ENCODE data around the gene LENEP.

LENEP gene

DNA sequence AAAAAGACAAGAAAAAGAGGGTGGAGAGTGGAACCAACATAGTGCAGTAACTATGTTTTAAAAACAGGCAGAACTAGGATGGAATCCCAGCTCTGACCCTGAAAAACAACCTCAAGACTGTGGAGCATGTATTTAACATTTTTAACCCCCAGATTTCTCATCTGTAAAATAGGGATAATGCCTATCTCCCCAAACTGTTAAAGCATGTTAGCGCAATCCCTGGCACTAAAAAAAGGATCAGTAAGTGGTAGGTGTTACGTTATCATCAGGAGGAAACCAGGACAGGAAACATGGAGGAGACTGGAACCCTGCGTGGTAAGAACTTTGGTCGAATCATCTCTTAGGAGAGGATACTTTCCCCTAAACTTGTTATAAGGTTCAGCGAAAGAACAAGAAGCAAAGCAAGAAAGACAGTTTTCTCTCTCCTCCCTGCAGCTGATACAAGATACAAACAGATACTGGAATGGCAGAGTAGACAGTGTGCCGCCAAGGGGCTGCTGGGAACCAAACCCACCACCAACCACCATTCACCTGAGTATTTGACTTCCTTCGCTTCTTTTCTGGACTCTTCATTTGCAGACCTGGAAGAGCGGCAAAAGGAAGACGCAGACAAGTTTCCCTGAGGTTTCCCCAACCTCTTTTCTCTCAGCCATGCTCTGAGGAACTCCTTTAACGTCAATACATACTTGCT lies 32.8 kb upstream of the LENEP start:
- no peak for DNase-seq (ENCODE audit: low spot score)

DNA sequence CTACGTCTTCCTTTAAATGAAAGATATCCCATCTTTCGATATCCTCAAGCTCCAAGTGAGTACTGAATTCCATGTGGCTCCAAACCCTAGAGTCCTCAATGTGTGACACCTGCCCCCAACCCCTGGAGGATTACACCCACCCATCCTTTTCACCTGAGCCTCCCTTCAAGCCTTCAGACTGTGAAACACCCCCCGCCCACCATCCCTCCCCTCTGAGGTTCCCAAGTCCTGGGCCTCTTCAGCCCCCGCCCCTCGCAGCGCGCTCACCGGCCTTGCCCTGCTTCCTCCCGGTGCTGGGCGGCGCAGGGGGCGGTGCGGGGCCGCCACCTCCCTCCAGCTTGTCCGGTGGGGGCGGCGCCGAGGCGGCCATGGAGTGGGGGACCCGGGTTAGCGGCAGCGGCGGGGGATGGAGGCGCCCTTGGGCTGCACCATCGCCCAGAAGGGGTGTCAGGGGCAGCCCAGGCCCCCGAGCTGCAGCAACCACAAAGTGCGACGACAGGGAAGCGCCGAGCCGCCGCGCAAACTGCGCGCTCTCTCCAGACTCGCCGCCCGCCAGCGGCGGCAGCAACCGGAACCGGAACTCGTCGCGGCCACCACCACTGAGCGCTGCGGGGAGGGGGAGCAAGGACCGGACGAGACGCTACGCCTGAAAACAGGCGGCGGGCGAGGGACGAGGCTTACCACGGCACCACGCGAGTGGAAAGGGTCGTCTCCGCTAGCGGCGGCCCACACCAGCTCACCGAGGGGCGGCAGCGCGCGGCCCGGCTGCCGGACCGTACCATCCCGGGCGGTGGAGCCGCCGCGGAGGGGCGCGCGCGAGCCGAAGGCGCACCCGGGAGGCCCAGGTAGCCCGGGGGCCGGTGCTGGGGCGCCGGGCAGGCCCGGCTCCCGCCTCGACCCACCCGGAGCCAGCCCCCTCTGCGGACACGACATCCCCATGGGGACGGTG lies 31.9 kb upstream of the LENEP start, which contains the start of gene PYGO2:
Gene PYGO2 (minus strand): TSS at position 576 of the 949 bp plus-strand sequence. CDS start 206 bp downstream, at position 370.
- DNase-seq (ENCODE audit: low spot score), result peak; percentile 79

DNA sequence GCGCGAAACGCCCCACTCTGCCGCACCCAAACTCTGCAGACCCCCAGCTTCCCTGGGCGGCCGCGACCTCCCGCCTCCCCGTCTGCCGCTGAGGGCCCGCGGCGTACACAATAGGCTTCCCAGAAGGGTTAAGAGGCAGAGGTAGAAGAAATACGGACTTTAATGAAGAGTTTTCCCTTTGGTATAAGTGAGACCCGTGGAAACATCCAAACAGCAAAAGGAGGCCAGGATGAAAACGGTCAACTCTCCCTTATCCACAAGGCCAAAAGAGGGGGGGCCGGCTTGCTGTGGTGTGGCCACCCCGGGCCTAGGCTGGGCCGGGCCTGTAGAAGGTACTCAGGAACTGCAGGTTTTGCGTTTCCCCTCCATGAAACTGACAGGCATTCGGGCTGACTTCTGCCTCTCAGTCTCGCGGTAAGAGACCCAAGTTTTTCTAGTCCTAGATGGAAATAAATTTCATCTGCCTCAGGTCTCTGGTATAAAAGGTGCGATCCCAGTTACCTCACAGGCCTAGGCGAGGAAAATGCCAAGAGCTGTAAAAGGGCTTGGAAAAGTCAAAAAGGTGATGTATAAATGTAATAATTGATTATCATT lies 31.1 kb upstream of the LENEP start:
- DNase-seq (ENCODE audit: low spot score), result peak; percentile 37

DNA sequence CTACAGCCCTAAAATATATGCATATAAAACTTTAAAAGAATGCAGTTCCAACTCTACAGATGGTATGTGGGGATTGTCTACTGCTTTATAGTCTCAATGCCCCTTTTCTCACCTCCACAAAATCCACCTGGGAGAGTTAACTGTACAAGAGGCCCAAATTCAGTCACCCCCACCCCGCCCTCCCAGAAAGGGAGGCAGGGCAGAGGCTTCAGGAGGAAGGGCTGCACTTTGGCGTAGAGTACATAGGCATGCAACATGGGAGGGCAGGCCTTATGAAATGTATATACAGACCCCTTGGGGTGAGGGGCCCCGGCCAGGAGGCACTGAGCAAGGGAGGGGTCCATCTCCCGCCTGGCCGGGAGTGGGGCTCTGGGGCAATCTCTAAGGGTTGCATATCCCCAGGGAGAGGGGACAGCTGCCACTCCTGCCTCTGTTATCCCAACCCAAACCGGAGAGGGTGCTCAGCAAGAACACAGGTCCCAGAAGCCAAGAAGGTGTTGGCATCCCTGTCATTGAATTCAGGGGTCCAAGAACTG lies 30.5 kb upstream of the LENEP start:
- DNase-seq (ENCODE audit: low spot score), result no peak

DNA sequence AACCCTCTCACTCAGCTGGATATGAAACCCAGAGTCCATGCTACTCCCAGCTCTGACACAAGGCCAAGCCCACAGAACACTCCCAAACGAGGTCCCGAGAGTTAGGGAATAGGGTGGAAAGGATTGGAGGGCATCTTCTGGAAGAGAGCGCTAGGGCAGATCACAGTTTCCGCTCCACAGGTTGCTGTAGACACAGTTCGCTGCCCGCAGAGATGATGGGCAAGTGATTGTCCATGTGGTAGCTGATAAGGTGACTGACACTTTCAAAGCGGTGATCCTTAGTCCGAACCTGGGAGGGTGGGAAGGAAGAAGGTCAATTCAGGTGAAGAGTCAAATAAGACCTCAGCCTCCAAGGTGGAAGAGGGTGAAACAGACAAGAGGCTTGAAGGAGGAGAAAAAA lies 29.7 kb upstream of the LENEP start:
- no peak for DNase-seq (ENCODE audit: low spot score)

DNA sequence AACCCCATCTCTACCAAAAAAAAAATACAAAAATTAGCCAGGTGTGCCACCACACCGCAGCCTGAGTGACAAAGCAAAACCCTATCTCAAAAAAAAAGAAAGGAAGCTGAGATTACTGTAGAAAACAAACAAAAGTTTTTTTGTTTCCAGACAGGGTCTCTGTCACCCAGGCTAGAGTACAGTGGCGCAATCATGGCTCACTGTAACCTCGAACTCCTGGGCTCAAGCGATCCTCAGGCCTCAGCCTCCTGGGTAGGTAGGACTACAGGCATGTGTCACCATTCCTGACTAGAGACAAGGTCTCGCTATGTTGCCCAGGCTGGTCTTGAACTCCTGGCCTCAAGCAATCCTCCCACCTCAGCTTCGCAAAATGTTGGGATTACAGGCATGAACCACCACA lies 29.0 kb upstream of the LENEP start:
- no peak for DNase-seq (ENCODE audit: low spot score)

DNA sequence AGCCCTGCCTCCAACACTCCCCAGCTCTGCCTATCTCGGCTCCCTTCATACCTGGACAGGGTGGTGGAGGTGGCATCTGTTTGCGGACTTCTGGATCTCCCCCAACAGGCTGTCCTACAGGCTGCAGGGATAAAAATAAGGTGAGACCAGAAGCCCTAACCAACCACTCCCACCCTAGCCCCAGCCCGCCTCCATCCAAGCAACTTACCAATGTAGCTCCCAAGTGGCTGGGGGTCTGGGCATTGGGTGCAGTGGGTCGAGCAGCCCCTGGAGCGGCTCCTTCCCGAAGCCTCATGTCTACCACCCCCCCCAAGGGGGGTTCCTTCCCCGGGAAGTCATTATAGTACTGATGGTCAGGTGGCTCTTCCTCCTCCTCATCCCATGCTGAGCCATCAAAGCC lies 27.3 kb upstream of the LENEP start:
- DNase-seq (ENCODE audit: low spot score), result no peak

DNA sequence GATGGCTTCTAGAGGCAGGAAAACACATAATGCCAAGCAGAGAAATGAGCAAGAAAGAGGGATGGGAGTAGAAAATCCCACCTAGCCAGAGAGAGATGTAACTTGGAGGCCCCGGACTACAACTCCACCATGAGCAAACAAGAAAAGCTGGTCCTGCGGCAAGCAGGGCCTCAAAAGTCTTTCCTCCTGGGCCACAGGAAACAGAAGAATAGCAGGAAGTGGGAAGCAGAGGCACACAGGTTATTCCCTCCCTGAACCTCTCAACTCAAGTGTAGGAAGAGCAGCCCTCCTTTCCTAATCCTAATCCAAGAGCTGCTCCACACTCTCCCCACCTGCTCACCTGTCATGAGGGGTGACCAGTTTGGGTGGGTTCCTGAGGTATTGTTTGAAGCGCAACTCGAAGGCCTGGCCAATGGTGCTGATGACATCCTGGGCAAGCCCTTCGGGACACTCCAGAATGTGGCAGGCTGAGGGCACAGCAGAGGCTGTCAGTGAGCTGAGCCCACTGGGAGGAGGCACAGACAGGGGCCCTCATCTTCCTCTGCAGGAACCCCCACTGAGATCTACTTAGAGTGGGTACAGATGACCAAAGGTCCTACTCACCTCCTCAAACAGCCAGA lies 25.9 kb upstream of the LENEP start:
- no peak for DNase-seq (ENCODE audit: low spot score)

DNA sequence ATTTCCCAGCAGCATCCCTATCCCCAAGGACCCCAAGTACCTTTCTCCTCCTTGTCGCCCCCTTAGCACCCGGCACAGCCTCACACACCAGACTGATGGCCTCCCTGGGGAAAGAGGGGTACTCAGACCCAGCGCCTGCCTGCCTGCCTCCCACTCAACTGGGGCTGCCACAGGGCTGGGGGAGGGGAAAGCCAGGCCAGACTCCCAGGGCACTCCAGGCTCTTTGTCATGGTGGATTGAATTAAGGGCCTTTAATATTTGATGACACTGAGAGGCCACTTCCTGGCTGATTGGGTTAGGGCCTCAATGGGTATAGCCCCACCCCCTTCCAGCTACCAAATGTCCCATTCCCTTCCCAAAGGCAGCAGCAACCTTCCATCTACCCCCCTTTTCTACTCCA lies 24.7 kb upstream of the LENEP start:
- DNase-seq (ENCODE audit: low spot score), result no peak

DNA sequence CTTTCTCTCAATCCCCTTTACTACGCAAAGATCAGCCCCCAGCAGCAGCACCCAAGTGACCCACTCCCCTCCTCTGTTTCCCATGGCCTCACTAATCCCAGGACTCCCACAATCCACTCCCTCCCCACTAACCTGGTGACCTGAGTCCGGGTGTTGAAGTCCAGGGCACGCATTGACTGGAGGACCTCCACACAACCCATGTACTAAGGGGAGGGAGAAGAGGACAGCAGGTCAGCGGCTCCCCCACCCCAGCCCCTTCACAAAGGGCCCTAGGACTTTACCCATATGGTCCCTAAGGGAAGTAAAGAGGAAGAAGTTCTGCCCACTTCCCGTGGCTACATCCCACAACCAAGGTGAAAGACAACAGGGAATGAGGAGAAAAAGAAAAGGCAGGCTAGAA lies 24.1 kb upstream of the LENEP start:
- no peak for DNase-seq (ENCODE audit: low spot score)

DNA sequence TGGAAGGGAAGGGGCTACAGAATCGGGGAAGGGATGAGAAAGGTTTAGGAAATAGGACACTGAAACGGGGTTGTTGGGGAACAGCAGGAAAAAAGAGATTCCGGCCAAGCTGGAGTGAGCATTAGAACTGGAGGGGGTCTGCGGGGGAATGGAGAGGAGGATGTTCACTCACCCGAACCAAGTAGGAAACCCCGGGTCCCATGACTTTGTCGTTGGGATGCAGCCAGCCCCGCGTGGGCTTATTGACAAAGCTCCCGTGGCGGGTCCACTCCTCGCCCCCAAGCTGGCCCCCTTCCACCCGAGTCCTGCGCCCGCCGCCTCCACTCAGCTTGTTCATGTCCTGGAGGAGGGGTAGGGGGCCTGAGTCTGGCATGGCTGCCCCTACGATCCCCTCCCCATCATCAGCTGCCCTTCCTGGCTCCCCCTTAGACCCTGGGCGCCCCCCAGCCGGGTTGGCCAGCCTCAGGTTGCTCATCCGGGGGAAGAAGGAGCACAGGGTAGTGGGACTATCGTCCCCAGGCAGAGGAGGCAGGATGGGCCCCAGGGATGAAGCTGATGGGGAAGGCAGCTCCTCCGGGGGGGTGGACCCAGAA lies 23.4 kb upstream of the LENEP start:
- DNase-seq (ENCODE audit: low spot score), result no peak

DNA sequence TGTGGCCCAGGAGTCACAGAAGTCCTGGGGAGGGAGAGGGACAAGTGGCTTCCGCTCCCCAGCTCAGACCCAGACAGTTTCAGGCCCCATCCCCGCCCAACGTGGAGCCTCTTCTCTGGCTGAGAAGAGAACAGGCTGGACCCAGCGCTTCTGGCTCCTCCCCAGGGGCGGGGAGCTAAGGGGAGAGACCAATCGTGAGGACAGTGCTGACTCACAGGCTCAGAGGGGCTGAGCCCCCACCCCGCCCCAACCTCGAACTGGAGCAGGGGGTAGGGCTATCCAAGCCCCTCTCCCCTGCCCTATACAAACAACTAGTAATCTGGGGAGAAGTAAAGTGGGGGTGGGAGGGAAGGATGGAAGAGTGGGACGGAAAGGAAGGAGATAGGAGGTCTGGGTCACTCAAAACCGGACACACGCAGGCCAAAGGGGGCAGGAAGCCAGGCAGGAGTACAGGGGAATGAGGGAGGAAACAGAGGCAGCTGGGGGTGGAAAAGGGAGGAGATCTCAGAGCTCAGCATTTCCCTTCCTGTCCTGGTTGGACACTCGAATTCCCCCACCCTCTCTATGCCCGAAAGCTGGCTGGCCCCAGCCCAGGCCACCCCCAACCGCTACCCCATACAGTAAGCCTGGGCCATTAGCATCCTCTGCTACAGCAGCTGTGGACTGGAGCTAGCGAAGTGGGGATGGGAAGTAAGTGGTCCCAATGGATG lies 22.6 kb upstream of the LENEP start, which contains the start of gene SHC1:
Gene SHC1 (minus strand): TSS at position 117 of the 710 bp plus-strand sequence. CDS start 221 bp downstream, outside the sequence.
- peak; percentile 88 for DNase-seq (ENCODE audit: low spot score)

DNA sequence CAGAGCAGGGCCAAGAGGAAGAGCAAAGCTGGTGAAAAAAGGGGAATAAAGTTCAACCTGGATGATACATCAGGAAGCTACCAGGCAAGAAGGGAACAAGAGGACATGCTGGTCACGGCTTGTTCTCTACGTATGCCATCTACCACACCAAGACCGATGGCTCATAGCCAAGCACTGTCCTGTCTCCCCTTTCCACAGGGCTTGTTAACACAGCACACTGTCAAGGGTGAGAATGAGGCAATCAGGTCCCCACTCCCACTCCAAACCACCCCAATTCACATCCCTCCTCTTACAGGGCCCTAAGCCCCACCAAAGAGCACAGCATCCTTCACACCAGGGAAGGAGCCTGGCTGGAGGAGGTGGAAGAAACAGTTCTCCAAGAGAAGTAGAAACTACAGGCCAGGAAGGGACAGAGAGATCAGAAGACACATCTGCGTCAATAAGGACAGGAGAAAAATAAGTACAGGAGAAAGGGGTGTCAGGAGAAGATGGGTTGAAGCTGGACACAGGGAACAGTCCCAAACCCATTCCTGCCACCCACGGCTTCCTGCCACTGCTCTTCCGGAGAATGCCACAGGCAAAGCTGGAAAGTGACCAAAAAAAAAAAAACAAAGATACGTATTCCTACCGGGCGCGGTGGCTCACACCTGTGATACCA lies 21.9 kb upstream of the LENEP start:
- DNase-seq (ENCODE audit: low spot score), result no peak

DNA sequence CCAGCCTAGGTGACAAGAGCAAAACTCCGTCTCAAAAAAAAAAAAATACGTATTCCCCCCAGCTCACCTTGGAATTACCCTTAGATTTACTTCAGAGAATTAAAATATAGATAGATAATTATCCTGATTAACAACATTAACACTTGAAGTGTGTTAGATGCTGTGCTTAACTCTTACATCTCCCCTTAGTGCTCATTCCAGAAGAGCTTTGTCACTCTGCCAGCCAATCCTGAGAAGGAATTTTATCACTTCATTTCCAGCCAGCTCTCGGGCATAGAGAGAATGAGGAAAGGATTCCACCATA lies 21.2 kb upstream of the LENEP start:
- DNase-seq (ENCODE audit: low spot score), result no peak

DNA sequence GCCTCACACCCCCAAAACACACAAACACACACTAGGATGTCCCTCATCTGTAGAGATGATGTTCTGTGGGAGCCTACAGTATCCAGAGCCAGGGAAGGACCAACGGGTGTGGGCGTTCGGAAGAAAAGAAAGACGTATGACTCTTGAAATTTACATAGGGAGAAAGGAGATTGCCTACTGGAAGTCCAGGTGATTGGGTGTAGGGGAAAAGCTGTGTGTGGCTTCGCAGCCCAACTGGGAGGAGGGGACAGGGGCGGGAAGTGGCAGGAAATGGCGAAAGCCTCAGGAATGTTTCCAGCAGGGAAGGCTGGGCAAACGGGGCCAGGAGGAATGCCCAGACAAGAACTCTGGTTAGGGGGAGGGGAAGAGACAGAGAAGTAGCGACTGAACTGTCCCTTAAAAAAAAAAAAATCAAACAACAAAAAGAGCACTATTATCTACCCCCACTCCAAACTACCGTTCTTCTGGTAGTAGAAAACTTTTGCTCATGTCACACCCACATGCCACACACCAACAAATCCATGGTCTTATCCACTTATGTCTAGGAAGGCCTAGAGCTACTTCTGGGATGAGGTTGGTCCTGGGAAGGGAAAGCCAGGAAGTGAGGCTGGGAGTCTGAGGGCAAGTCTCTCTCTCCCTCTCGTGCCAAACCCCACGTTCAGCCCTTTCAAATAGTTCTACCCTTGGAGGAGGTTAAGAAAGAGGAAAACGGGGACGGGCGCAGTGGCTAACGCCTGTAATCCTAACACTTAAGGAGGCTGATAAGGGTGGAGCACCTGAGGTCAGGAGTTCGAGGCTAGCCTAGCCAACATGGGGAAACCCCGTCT lies 20.7 kb upstream of the LENEP start:
- DNase-seq (ENCODE audit: low spot score), result peak; percentile 98

DNA sequence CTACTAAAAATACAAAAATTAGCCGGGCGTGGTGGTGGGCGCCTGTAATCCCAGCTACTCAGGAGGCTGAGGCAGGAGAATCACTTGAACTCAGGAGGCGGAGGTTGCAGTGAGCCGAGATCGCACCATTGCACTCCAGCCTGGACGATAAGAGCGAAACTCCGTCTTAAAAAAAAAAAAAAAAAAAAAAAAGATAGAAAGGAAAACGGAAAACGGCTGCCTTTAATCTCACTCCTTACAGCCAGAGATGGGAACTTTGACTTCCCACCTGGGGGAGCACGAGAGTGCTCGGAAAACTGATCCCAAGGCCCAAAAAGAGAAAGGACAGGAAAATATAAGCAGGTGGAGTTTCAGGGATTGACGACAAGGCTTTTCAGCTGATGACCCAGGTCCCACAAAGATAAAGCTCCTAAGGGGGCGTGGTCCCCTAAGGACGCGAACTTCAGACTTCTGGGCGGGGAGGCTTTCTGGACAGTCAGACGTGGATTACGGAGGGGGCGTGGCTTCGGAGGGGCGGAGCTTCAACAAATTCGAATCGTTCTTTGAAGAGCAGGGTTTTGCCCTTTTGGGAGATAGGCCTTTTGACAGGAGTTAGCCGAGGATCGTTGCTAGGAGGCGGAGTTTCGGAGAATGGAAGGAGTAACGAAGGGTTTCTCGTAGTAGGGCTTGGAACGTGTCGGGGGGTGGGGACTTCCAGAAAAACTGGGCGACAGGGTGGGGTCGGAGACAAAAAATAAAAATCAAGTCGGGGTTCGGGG lies 19.9 kb upstream of the LENEP start:
- peak; percentile 98 for DNase-seq (ENCODE audit: low spot score)

DNA sequence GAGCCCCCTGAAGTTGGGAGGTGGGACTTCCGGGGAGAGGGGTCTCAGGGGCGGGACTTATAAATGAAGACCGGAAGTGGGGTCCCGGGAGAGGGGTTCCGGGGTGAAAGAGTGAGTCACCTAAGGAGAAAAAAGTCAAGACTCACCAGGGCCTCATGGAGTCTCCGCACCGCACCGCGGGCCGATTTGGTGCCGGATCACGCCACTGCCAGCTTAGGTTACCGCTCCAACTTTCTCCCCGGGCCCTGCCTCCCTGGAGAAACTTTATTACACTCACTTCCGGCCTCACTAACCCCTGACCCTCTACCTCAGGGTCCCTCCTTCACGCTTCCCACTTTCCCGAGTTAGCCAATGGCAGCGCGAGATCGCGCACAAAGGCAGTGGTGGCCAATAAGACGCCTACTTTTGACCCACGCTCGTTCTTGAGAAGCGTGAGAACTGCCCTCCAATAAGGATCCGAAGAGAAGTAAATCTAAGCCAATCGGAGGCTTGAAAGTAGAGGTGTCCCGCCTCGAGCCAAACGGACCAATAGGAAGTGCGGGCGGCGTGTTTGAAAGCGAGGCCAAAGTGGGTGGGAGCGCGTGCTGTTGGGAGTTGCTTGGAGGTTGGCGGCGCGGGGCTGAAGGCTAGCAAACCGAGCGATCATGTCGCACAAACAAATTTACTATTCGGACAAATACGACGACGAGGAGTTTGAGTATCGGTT lies 19.1 kb upstream of the LENEP start, which contains the start of gene CKS1B:
Gene CKS1B (plus strand): TSS at position 580 of the 706 bp plus-strand sequence. CDS start 65 bp downstream, at position 645.
- DNase-seq (ENCODE audit: low spot score), result peak; percentile 100

DNA sequence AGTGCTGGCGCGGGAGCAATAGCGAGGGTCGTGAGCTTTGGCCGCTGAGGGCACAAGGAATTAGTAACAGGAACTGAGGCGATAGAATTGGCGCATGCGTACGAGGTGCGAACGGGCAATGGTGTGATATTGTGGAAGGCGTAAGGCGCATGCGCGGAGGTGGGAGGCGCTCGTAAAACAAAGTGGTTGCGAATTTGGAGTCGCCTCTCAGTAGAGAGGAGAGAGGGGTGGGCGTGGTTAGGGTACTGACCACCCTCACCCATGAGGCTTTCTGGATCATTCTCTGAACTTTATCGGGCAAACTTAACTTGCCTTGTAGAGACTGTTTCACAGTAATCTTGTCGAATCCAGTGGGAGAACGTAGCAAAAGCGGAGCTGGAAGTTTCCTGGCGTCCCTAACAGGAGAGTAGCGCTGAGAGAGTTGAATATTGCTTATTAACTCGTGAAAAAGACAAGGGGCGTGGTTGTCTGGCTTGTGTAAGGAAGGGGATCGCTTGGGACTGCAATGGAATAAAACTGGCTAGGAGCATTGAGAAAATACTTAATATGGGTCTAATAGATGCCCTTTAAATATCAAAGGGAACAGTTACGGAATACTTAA lies 18.5 kb upstream of the LENEP start:
- peak; percentile 96 for DNase-seq (ENCODE audit: low spot score)
